OCI-LY7 (cell line): Measurements from ENCODE around the gene TXNDC11. TPM values are rescaled to one million over a fixed set of nuclear protein-coding genes. Genes with fewer than 3 reads are reported as not detected.

Experiments used
- BruUV-seq: library from RNA; stranded (reverse); fragments of 400-500 nt; replicated peaks from 2 replicates; lab custom pipeline; 2021; lab: Mats Ljungman, UMichigan
- CTCF ChIA-PET: fragments of 300-600 bp; sonication (Branson Sonifier 250); formaldehyde crosslinking; loops from one replicate; lab custom pipeline; 2022; ENCODE audit warnings: antibody characterized with exemption; ENCODE audit not compliant: unreplicated experiment; lab: Charles Lee
- POLR2A ChIA-PET: fragments of 300-600 bp; sonication (Branson Sonifier 250); formaldehyde crosslinking; loops from one replicate; lab custom pipeline; 2022; ENCODE audit warnings: antibody characterized with exemption; lab: Charles Lee
- DNase-seq: peaks from one replicate; pipeline ENCODE4 v3.0.0-alpha.2; 2015; ENCODE audit warnings: low spot score
- H2AFZ ChIP-seq: fragments of 200-600 bp; sonication (generic), shearing (Covaris generic); 2 replicates; pipeline ENCODE4 v1.6.1; 2014; ENCODE audit warnings: mild to moderate bottlenecking, antibody characterized with exemption, low read length, moderate library complexity
- H3K27ac ChIP-seq: fragments of 200-600 bp; sonication (generic); 2 replicates; pipeline ENCODE4 v1.5.1; 2014; ENCODE audit warnings: mixed run types, low read depth, mild to moderate bottlenecking, moderate library complexity, low read length, inconsistent platforms; ENCODE audit not compliant: poor library complexity, severe bottlenecking
- H3K36me3 ChIP-seq: fragments of 200-600 bp; sonication (generic); 2 replicates; pipeline ENCODE4 v1.6.1; 2014; ENCODE audit warnings: mild to moderate bottlenecking, antibody characterized with exemption, low read length, moderate library complexity, mixed read lengths; ENCODE audit not compliant: insufficient read depth
- H3K4me1 ChIP-seq: fragments of 200-600 bp; sonication (generic); 2 replicates; pipeline ENCODE4 v1.5.1; 2014; ENCODE audit warnings: mild to moderate bottlenecking, low read length; ENCODE audit not compliant: insufficient read depth, poor library complexity, severe bottlenecking
- H3K4me2 ChIP-seq: fragments of 200-600 bp; sonication (generic); 2 replicates; pipeline ENCODE4 v1.6.1; 2014; ENCODE audit warnings: mild to moderate bottlenecking, low read length
- H3K4me3 ChIP-seq: fragments of 200-600 bp; sonication (generic); 2 replicates; pipeline ENCODE4 v1.5.1; 2014; ENCODE audit warnings: mild to moderate bottlenecking, low read depth, low read length; ENCODE audit not compliant: poor library complexity, severe bottlenecking
- H3K79me2 ChIP-seq: fragments of 200-600 bp; sonication (generic); 2 replicates; pipeline ENCODE4 v1.6.1; 2016; ENCODE audit warnings: low read depth, mild to moderate bottlenecking, low read length, moderate library complexity, mixed read lengths; ENCODE audit not compliant: insufficient read depth
- H3K9me2 ChIP-seq: fragments of 200-600 bp; sonication (generic); 2 replicates; pipeline ENCODE4 v1.6.1; 2016; ENCODE audit warnings: mild to moderate bottlenecking, low read length, mixed read lengths; ENCODE audit not compliant: insufficient read depth
- H3K9me3 ChIP-seq: fragments of 200-600 bp; sonication (generic); 2 replicates; pipeline ENCODE4 v1.6.1; 2014; ENCODE audit warnings: mild to moderate bottlenecking, mixed run types, low read length, mixed read lengths
- H4K20me1 ChIP-seq: fragments of 200-600 bp; sonication (generic); 2 replicates; pipeline ENCODE4 v1.6.1; 2014; ENCODE audit warnings: mild to moderate bottlenecking, antibody characterized with exemption, low read length, moderate library complexity, mixed read lengths; ENCODE audit not compliant: insufficient read depth
- CTCF ChIP-seq: fragments of 200-600 bp; sonication (generic); conservative IDR thresholded peaks from 2 replicates; pipeline ENCODE4 v1.5.1; 2014; ENCODE audit warnings: mild to moderate bottlenecking, antibody characterized with exemption, low read length, moderate library complexity, mixed read lengths
- EZH2phosphoT487 ChIP-seq: fragments of 200-600 bp; sonication (generic); IDR thresholded peaks from 2 replicates; pipeline ENCODE4 v1.6.1; 2018; ENCODE audit warnings: low read depth, borderline replicate concordance, mild to moderate bottlenecking, mixed run types, antibody characterized with exemption, low read length, moderate library complexity, mixed read lengths
- intact Hi-C: fragments of 100-400 bp; cut with micrococcal nuclease; formaldehyde crosslinking; loops from one replicate; pipeline ENCODE4 v1.10.0; 2022; ENCODE audit not compliant: unreplicated experiment
- total RNA-seq, 2 experiments: library from RNA; depleted of rRNA in 1 of 2; stranded (reverse); fragments of >200 nt in 1 of 2; shearing (Covaris generic) in 1 of 2; gene quantifications; 2 replicates each; pipeline ENCODE4 v1.2.3, GENCODE V29; 2014 to 2022

Gene TXNDC11
- total RNA-seq, 2 experiments from 2014 or later: 88.6 to 96.0 TPM

GRCh38 chr16:11692651-11693050, 50.0 kb downstream of the TXNDC11 start:
- ChIA-PET CTCF (no interaction called here), POLR2A (no interaction called here)
- DNase-seq: no peak
- no peak overlapping the region for H3K27ac ChIP-seq
- H3K9me3 ChIP-seq: no peaks in the 10 kb centered on the region
- peaks cover 76% of the 10 kb centered on the region for H3K36me3 ChIP-seq
- no peaks in the 10 kb centered on the region for H3K9me2 ChIP-seq
- intact Hi-C loops: no loop called here
- no TSS peak for BruUV-seq
- no peaks in the 10 kb centered on the region for H4K20me1 ChIP-seq
- H2AFZ ChIP-seq: no peak overlapping the region
- H3K4me2 ChIP-seq: no peak overlapping the region
- H3K4me1 ChIP-seq: peaks cover 49% of the 10 kb centered on the region
- no peak for TF ChIP-seq EZH2phosphoT487
- no peak for TF ChIP-seq CTCF
- H3K79me2 ChIP-seq: peaks cover 19% of the 10 kb centered on the region; the same call in 1 of the 2 replicates
- H3K4me3 ChIP-seq: no peak overlapping the region

GRCh38 chr16:11692171-11692570, 50.5 kb downstream of the TXNDC11 start:
- no peak overlapping the region for H2AFZ ChIP-seq

More at GRCh38 chr16:11692171-11692570, 50.5 kb downstream of the TXNDC11 start:
- no peak overlapping the region for H3K4me3 ChIP-seq
- H3K9me3 ChIP-seq: no peaks in the 10 kb centered on the region
- no TSS peak for BruUV-seq
- intact Hi-C loops: no loop called here
- POLR2A ChIA-PET: interaction anchor here (0.5 to 1.0 kb wide), 2 partner anchors 43 to 241 kb away, joined by 3 to 5 read pairs; no protein-coding TSS in a partner anchor
- peaks cover 76% of the 10 kb centered on the region for H3K36me3 ChIP-seq
- no peak for DNase-seq
- peaks cover 24% of the 10 kb centered on the region; the same call in 1 of the 2 replicates for H3K79me2 ChIP-seq
- no peaks in the 10 kb centered on the region for H3K9me2 ChIP-seq
- CTCF ChIA-PET: no interaction called here
- no peak overlapping the region for H3K4me2 ChIP-seq
- TF ChIP-seq EZH2phosphoT487 (no peak), CTCF (no peak)
- H3K27ac ChIP-seq: no peak overlapping the region
- peaks cover 54% of the 10 kb centered on the region for H3K4me1 ChIP-seq
- no peaks in the 10 kb centered on the region for H4K20me1 ChIP-seq
